NCI-H446 (cell line): Measurements from ENCODE around the gene TBCE.
"Not testable (repeated sequence)": the region's sequence is repeated elsewhere in the genome, so short reads cannot be mapped to it uniquely, and the experiment has no call there.

ENCODE experiments used
- DNase-seq, 2 experiments: peaks; one replicate each; lab custom pipeline; 2025; lab: John Stamatoyannopoulos, UW

The TBCE gene

DNA sequence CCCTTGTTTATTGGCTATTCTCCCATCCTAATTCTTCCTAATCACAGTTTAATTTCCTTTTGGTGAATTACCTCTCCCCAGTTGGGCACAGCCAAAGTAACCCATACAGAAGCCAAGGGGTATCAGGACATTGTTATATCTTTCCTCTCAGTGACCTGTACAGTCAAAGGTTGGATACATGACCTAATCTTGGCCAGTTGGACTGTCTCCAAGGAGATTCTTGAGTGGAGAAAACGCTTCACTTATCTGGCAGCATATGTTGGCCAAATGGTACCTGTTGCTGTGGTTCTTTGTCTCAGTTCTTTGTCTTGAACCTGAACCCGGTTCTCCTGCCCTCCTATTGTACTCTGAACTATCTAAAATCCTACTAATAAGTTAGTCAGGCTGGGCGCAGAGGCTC, 15.3 kb upstream of the TBCE start:
- DNase-seq = no peak

DNA sequence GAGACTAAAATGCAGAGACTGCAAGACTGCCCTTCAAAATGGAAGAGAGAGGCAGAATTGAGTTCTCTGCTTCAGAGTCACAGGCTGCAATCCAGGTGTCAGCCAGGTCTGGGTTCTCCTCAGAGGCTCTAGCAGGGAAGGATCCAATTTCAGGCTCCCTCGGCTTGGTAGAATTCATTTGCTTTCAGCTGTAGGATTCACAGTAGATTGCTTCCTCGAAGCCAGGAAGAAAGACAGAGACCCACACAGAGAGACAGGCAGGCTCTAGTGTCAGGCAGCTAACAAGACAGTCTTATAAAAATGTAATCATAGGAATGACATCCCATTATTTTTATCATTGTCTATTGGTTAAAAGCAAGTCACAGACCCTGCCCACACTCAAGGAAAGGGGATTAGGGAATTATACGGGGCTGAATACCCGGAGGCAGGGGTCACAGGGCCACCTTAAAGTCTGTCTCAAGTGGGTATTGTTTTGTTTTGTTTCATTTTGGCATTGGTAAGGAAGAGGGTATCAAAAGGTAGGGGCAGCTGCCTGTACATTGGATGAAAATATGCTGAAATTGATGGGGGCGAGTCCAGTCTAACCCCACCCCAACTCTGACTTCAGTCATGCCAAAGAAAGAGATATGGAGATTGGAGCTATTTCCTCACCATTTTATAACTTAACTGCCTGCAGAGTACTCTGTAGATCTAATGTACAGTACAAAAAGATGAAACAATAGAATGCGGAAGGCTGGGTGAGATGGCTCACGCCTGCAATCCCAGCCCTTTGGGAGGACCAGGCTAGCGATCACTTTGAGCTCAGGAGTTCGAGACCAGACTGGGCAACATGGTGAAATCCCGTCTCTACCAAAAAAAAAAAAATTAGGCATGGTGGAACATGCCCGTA, 9.5 kb upstream of the TBCE start:
- DNase-seq = no peak

DNA sequence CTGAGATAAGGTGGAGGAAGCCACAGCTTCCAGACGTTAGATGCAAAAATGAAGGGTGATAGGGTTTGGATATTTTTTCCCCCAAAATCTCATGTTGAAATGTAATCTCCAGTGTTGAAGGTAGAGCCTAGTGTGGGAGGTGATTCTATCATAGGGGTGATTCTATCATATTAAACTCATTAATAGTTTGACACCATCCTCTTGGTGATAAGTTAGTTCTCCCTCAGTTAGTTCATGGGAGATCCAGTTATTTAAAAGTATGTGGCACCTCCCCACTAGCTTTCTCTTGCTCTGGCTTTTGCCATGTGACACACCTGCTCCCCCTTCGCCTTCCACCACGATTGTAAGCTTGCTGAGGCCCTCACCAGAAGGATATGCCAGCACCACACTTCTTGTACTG, 8.3 kb upstream of the TBCE start:
- no peak for DNase-seq

DNA sequence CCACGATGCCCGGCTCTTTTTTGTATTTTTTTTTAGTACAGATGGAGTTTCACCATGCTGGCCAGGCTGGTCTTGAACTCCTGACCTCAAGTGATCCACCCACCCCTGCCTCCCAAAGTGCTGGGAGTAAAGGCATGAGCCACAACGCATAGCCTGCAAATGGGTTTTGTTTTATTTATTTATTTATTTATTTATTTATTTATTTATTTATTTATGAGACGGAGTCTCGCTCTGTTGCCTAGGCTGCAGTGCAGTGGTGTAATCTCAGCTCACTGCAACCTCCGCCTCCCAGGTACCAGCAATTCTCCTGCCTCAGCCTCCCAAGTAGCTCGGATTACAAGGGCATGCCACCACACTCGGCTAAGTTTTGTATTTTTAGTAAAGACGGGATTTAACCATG, 3.0 kb upstream of the TBCE start:
- DNase-seq = not testable (repeated sequence)

DNA sequence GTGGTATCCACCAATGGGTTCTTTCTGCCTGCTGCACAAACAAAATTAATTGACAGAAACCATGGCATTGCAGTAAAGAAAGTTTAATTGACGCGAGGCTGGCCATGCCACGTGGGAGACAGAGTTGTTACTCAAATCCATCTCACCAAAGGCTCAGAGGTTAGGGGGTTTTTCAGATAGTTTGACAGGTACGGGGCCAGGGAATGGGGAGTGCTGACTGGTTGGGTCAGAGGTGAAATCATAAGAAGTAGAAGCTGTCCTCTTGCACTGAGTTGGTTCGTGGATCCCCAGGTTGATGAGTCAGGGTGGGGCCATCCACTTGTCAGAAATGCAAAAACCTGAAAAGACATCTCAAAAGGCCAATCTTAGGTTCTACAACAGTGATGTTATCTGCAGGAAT, 941 bp upstream of the TBCE start:
- no peak for DNase-seq

DNA sequence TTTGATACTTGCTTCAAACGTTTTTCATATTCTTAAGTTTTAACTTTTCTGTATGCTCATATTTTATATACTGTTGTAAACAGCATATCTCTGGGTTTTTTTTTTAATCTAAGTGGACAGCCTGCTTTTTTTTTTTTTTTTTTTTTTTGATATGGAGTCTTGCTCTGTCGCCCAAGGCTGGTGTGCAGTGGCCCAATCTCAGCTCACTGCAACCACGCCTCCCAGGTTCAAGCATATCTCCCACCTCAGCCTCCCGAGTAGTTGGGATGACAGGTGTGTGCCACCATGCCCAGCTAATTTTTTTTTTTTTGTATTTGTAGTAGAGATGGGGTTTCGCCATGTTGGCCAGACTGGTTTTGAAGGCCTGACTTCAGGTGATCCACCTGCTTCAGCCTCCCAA, 1.2 kb downstream of the TBCE start:
- no peak for DNase-seq

DNA sequence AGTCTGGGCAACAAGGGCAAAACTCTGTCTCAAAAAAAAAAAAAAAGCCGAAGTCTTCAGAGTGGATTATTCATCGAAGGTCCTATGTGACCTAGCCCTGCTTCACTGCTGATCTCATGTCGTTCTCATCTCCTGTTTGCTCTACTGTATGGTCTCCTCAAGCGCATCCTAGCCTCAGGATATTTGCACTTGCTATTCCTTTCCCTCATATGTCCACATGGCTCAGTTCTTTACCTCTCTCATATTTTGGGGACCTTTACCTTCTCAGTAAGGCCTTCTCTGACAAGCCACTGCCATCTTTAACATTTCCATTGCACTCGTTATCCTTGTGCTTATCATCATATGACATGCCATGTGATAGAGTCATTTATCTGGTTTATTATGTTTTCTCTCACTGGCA, 2.6 kb downstream of the TBCE start:
- DNase-seq = no peak

DNA sequence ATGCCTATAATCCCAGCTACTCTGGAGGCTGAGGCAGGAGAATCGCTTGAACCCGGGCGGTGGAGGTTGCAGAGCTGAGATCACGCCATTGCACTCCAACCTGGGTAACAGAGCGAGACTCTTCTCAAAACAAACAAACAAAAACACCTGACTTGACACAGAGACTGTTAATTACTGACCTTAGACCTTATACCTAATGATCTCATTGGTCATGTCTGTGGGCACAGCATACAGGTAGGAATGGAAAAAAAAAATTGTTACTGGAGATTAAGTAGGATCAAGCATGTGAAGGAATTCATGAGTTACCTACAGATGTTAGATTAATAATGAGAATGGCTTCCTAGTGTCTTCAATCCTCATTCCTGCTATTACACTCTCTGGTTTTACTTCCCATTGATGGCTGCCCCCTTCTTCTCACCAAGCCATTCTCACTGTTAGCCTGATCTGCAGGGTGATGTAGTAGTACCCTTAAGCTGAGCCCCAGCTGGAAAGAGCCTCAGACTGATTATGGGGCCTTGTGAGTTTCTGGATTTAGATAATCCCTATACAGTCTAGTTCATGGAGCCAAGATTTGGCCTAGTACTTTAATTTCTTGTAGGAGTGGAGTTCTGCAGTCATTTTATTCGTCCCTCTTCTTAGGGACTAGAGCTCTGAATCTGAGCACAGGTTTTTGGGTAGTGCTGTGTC, 8.8 kb downstream of the TBCE start:
- DNase-seq = no peak

DNA sequence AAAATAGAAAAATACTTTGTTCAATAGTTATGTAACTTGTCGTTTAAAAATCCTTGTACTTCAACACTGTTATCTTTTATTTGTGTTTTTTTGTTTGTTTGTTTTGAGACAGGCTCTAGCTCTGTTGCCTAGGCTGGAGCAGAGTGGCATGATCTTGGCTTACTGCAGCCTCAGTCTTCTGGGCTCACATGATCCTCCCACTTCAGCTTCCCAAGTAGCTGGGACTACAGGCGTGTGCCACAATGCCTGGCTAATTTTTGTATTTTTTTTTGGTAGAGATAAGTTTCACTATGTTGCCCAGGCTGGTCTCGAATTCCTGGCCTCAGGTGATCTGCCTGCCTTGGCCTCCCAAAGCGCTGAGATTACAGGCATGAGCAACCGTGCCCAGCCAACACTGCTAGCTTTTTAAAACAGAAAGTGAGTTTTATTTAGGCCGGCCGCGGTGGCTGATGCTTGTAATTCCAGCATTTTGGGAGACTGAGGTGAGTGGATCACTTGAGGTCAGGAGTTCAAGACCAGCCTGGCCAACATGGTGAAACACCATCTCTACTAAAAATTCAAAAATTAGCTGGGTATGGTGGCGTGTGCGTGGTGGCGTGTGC, 11.0 kb downstream of the TBCE start:
- not testable (repeated sequence) for DNase-seq

DNA sequence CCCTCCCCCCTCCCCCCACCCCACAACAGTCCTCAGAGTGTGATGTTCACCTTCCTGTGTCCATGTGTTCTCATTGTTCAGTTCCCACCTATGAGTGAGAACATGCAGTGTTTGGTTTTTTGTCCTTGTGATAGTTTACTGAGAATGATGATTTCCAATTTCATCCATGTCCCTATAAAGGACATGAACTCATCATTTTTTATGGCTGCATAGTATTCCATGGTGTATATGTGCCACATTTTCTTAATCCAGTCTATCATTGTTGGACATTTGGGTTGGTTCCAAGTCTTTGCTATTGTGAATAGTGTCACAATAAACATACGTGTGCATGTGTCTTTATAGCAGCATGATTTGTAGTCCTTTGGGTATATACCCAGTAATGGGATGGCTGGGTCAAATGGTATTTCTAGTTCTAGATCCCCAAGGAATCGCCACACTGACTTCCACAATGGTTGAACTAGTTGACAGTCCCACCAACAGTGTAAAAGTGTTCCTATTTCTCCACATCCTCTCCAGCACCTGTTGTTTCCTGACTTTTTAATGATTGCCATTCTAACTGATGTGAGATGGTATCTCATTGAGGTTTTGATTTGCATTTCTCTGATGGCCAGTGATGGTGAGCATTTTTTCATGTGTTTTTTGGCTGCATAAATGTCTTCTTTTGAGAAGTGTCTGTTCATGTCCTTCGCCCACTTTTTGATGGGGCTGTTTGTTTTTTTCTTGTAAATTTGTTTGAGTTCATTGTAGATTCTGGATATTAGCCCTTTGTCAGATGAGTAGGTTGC, 14.9 kb downstream of the TBCE start:
- DNase-seq = not testable (repeated sequence)

DNA sequence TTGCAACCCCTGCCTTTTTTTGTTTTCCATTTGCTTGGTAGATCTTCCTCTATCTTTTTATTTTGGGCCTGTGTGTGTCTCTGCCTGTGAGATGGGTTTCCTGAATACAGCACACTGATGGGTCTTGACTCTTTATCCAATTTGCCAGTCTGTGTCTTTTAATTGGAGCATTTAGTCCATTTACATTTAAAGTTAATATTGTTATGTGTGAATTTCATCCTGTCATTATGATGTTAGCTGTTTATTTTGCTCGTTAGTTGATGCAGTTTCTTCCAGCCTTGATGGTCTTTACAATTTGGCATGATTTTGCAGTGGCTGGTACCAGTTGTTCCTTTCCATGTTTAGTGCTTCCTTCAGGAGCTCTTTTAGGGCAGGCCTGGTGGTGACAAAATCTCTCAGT, 18.4 kb downstream of the TBCE start:
- DNase-seq = not testable (repeated sequence)

DNA sequence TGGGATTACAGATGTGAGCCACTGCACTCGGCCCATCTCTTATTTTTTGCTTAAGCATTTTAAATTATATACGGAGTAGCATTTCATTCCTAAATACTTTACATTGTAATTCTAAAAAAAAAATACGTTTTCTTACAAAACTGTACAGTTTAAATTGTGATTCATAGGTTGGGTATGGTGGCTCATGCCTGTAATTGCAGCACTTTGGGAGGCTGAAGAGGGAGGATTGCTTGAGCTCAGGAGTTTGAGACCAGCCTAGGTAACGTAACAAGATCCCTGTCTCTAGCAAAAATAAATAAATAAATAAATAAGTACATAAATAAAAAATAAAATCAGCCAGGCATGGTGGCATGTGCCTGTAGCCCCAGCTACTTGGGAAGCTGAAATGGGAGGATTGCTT, 24.6 kb downstream of the TBCE start:
- no peak for DNase-seq

DNA sequence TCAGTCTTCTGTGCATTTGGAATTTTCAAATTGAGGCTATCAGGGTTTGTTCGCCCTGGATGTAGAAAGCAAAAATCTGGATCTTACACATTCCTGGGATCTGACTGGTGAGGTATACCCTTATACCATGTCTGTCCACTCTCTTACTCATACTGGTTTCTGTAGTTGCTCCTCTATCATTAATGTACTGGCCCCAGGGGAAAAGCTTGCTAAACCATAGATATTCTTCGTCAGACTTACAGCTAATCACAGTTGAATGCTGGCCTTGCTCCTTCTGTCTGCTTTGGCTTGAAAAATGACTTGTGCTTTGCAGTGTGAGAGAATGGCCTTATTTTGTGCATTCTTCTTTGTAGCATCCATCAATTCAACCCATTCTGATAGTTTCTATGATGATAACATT, 30.5 kb downstream of the TBCE start:
- no peak for DNase-seq

DNA sequence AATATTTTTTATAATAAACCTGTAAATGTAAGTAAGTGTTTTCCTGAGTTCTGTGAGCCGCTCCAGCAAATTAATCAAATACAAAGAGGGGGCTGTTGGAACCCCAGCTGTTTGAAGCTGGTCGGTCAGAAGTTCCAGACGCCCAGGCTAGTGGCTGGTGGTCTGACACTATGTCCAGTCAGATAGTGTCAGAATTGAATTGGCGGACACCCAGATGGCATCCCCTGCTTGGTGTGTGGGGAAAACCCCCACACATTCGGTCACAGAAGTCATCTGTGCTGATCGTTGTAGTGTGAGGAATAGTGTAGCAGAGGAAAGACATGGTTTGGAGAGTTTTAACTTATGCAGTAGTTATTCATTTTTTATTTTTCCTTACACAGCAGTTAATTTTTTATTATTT, 32.4 kb downstream of the TBCE start:
- no peak for DNase-seq

DNA sequence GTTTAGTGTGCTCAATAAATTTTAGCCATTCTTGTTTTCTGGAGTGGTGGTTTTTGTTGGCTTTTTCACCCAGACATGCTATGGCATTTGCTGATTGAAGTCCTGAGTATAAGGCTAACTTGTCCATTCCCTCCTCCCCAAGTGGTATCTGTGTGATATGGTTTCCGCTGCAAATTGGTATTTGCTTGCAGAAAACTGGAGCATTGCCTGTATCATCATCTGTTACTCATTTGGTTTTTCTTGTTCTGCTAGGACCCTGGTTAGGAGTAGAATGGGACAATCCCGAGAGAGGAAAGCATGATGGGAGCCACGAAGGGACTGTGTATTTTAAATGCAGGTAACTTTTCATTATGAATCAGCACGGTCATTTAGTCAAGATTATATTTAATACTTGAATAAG, 34.0 kb downstream of the TBCE start:
- no peak for DNase-seq

DNA sequence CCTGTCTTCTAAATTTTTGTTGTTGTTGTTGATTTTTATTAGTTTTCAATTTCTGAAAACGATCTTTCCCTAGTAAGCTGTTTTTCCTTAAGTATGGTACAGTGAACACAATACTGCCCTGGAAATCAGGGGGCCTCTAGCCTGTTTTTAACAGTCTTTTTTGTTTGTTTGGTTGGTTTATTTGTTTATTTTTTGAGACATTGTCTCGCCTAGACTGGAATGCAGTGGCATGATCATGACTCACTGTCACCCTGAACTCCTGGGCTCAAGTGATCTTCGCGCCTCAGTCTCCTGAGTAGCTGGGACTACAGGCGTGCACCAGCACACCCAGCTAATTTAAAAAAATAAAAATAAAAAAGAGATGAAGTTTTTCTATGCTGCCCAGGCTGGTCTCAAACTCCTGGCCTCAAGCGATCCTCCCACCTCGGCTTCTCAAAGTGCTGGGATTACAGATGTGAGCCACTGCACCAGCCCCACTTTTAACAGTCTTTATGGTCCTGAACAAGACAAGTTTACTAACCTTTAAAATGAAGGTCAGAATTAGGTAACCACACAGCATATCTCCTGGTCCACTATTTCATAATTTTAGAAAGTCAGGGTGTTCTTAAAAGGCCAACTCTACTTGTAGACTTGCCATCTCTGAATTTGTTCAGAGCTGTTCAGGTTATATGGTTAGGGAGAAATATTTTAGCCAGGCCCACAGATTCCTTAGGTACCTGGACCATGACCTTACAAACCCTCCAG, 35.4 kb downstream of the TBCE start:
- DNase-seq = no peak

DNA sequence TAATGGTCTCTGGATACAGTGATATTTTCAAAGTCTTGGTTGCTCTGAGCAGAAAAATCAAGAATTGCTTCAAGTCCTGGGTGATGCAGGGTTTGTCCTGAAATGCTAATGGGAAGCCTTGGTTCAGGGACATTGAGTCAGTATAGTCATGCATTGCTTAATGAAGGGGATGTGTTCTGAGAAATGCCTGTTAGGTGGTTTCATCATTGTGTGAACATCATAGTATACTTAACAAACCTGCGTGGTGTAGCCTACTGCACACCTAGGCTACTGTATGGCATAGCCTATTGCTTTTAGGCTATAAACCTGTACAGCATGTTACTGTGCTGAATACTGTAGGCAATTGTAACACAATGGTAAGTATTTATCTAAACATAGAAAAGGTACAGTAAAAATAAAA, 36.4 kb downstream of the TBCE start:
- no peak for DNase-seq

DNA sequence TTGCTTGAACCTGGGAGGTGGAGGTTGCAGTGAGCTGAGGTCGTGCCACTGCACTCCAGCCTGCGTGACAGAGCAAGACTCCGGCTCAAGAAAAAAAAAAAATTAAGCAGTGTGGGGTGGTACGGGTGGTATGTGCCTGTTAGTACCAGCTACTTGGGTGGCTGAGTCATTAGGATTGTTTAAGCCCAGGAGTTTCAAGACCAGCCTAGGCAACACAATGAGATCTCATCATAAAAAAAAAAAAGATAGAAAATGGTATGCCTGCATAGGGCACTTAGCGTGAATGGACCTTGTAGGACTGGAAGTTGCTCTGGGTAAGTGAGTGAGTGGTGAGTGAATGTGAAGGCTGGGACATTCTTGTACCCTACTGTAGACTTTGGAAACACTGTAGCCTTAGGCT, 37.0 kb downstream of the TBCE start:
- DNase-seq = no peak

DNA sequence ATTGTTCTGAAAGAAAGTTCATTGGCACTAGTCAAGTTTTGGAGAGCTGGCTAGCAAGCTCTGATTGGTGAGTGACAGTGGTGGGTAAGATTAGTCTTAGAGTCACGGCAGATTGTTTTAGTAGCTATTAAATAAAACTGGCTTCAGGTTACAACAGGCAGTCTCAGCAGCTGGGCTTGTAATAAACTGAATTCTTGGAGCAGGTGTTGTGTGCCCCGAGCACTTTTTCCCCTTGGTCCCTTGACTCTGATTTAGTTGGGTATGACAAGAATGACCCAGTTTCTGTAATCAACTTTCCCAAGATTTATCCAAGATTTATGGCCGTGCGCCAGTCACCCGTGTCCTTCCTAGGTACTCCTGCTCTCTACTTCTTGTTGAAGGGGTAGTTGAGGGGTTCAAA, 40.2 kb downstream of the TBCE start:
- DNase-seq = no peak

DNA sequence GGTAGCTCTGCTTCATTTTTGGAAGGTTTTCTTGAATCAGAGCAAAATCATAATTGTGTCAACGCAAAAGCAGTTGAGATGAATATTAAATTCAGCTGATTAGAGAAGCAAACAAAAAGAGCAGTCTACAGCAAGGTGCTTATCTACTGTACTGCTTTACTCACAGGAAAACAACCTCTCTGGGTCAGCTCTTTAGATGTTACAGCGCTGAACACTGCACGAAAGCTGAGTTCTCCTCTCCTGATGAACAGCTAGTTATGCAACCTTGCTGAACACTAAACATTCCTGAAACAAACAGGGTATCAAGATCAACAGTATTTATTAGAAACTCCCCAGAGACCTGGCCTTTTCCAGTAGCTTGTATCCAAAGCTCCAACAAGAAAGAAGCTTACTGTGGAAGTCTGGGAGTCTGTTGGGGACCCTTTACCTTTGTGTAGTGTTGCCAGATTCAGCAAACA, 41.3 kb downstream of the TBCE start:
- no peak for DNase-seq

DNA sequence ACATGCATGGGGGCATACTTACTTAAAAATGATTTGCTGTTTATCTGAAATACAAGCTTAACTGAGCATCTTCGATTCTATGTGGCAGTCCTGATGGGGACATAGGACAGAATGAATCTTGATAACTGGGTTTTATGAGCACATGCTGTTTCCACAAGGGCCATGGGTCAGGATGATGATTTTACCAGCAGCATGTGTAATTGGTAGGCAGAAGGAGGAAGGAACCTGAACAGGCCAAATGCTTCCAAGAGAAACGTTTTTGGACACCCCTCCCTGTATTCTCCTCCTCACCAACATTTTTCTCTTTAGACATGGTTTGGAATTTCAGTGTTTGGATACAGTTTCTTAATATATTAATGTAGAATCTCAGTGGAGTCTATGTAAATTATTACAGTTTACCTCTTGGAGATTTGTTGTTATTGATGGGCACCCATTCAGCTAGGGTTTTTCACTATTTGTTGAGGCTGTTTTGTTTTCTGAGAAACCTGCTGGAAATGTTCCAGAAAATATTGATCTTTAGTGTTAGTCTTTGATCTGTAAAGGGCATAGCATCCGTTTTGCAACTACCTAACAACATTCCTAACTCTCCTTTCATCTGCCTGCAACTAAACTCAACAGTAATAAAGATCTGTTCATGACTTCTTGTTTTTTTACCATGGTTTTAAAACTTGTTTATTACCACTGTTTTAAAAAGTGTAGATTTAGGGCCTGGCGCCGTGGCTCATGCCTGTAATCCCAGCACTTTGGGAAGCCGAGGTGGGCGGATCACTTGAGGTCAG, 42.0 kb downstream of the TBCE start:
- no peak for DNase-seq
